AG08395 (cell line): ENCODE results near the gene TPST2.
"Not testable (repeated sequence)": the region's sequence is repeated elsewhere in the genome, so short reads cannot be mapped to it uniquely, and the experiment has no call there.

Experiments used
- DNase-seq: peaks from one replicate; pipeline ENCODE4 v3.0.0; 2012; ENCODE audit warnings: mixed read lengths, low spot score

Gene TPST2

GRCh38 chr22:26589845-26590736 lies at the start of gene TPST2:
TPST2 (minus strand) TSS chr22:26590132; CDS start chr22:26541630, 48,502 bp downstream.
- peak; percentile 94 for DNase-seq

GRCh38 chr22:26636296-26636695 lies 46.4 kb upstream of the TPST2 start:
- DNase-seq, result no peak

GRCh38 chr22:26635117-26635516 lies 45.2 kb upstream of the TPST2 start:
- no peak for DNase-seq

- no peak for DNase-seq
These were observed 44.3 kb upstream of the TPST2 start for GRCh38 chr22:26634189-26634588.

- no peak for DNase-seq
These were observed 42.7 kb upstream of the TPST2 start for GRCh38 chr22:26632422-26633155.

- DNase-seq, result no peak
These were observed 41.4 kb upstream of the TPST2 start for GRCh38 chr22:26631282-26631681.

- no peak for DNase-seq
These were observed 40.2 kb upstream of the TPST2 start for GRCh38 chr22:26629988-26630761.

GRCh38 chr22:26624803-26625202 lies 34.9 kb upstream of the TPST2 start:
- no peak for DNase-seq

GRCh38 chr22:26623984-26624383 lies 34.1 kb upstream of the TPST2 start:
- DNase-seq, result no peak

- no peak for DNase-seq
These were observed 31.7 kb upstream of the TPST2 start, which contains the start of gene CRYBA4 for GRCh38 chr22:26621663-26622062. CRYBA4 (plus strand) TSS chr22:26621963; CDS start chr22:26622597, 634 bp downstream.

- DNase-seq, result no peak
These were observed 30.3 kb upstream of the TPST2 start for GRCh38 chr22:26620197-26620596.

- DNase-seq, result no peak
These were observed 29.6 kb upstream of the TPST2 start for GRCh38 chr22:26619510-26619909.

- DNase-seq, result no peak
These were observed 28.5 kb upstream of the TPST2 start for GRCh38 chr22:26618455-26618854.

GRCh38 chr22:26617271-26618199 lies 27.6 kb upstream of the TPST2 start, which contains the start of gene CRYBB1:
CRYBB1 (minus strand) TSS chr22:26618027; CDS start chr22:26616319, 1,708 bp downstream.
- DNase-seq, result peak; percentile 33

GRCh38 chr22:26616650-26617049 lies 26.7 kb upstream of the TPST2 start:
- DNase-seq, result no peak

GRCh38 chr22:26615830-26616435 lies 26.0 kb upstream of the TPST2 start:
- DNase-seq, result no peak

- DNase-seq, result no peak
These were observed 25.2 kb upstream of the TPST2 start for GRCh38 chr22:26615149-26615548.

- DNase-seq, result no peak
These were observed 24.4 kb upstream of the TPST2 start for GRCh38 chr22:26614322-26614721.

GRCh38 chr22:26613753-26614152 lies 23.8 kb upstream of the TPST2 start:
- DNase-seq, result not testable (repeated sequence)

GRCh38 chr22:26612652-26613051 lies 22.7 kb upstream of the TPST2 start:
- no peak for DNase-seq

GRCh38 chr22:26610996-26611395 lies 21.1 kb upstream of the TPST2 start:
- no peak for DNase-seq
